GM12878 (cell line): Measurements from ENCODE around the gene APBA3. TPM values are rescaled to one million over a fixed set of nuclear protein-coding genes. Genes with fewer than 3 reads are reported as not detected.

Source experiments
- ATAC-seq: fragments of 200-7000 bp; cut with Tn5 transposase; 3 replicates; pipeline ENCODE4 v1.9.1; 2020; ENCODE audit warnings: mild to moderate bottlenecking, moderate library complexity
- BruUV-seq: library from RNA; stranded (reverse); fragments of 400-500 nt; replicated peaks from 2 replicates; lab custom pipeline; 2021; lab: Mats Ljungman, UMichigan
- CTCF ChIA-PET: fragments of 300-600 bp; sonication (Branson Sonifier 250); formaldehyde crosslinking; extraction: SDS; loops from one replicate; lab custom pipeline; 2021; ENCODE audit warnings: inconsistent platforms; lab: Yijun Ruan, JAX
- POLR2A ChIA-PET: fragments of 350-600 bp; formaldehyde crosslinking; extraction: SDS; loops from one replicate; lab custom pipeline; 2021; ENCODE audit warnings: inconsistent platforms; lab: Charles Lee
- RAD21 ChIA-PET: fragments of 300-600 bp; sonication (Branson Sonifier 250); formaldehyde crosslinking; loops from one replicate; lab custom pipeline; 2023; ENCODE audit warnings: antibody characterized with exemption; ENCODE audit not compliant: unreplicated experiment; lab: Charles Lee
- SMC1A ChIA-PET: fragments of 300-600 bp; sonication (Branson Sonifier 250); formaldehyde crosslinking; loops from one replicate; lab custom pipeline; 2023; ENCODE audit not compliant: unreplicated experiment, uncharacterized antibody; lab: Charles Lee
- DNase-seq: peaks from one replicate; pipeline ENCODE4 v3.0.0-alpha.2; 2011; ENCODE audit warnings: low read depth, low spot score
- FAIRE-seq: peaks from 3 replicates; lab custom pipeline; 2011; peaks lifted over from hg19 to GRCh38; lab: Jason Lieb, UNC
- H2AFZ ChIP-seq: 2 replicates; pipeline ENCODE4 v1.6.0; 2011; ENCODE audit warnings: low read depth, low read length, control low read depth; ENCODE audit not compliant: control insufficient read depth
- H3K27ac ChIP-seq: 2 replicates; pipeline ENCODE4 v1.5.1; 2011; ENCODE audit warnings: control low read depth; ENCODE audit not compliant: control insufficient read depth, insufficient read depth
- H3K27me3 ChIP-seq, 2 experiments: replicated peaks in 1 of 2; 2 replicates each; pipeline versions ENCODE4 v1.6.0 to v1.6.1; 2011; ENCODE audit warnings: low read length in 1 of 2; ENCODE audit not compliant: control insufficient read depth in 2 of 2, insufficient read depth in 2 of 2
- H3K36me3 ChIP-seq, 2 experiments: 2 replicates each; pipeline ENCODE4 v1.5.1; 2011; ENCODE audit warnings: low read length in 1 of 2; ENCODE audit not compliant: control insufficient read depth in 2 of 2, insufficient read depth in 2 of 2
- H3K4me1 ChIP-seq: 2 replicates; pipeline ENCODE4 v1.6.1; 2011; ENCODE audit warnings: mild to moderate bottlenecking, low read length, moderate library complexity, mixed read lengths; ENCODE audit not compliant: control insufficient read depth, insufficient read depth
- H3K4me2 ChIP-seq: 2 replicates; pipeline ENCODE4 v1.6.0; 2011; ENCODE audit warnings: control low read depth; ENCODE audit not compliant: control insufficient read depth, insufficient read depth
- H3K4me3 ChIP-seq: fragments of 200-600 bp; sonication (generic); 2 replicates; pipeline ENCODE4 v1.5.1; 2016
- H3K79me2 ChIP-seq: 2 replicates; pipeline ENCODE4 v1.6.0; 2011; ENCODE audit warnings: low read length; ENCODE audit not compliant: control insufficient read depth, insufficient read depth
- H3K9ac ChIP-seq: 2 replicates; pipeline ENCODE4 v1.8.0; 2011; ENCODE audit warnings: low read length, control low read depth, mixed read lengths; ENCODE audit not compliant: control insufficient read depth, insufficient read depth
- H3K9me3 ChIP-seq: replicated peaks from 3 replicates; pipeline ENCODE4 v1.5.1; 2011; ENCODE audit warnings: mild to moderate bottlenecking, low read length; ENCODE audit not compliant: control insufficient read depth, insufficient read depth
- H4K20me1 ChIP-seq: 2 replicates; pipeline ENCODE4 v1.6.0; 2011; ENCODE audit not compliant: control insufficient read depth, insufficient read depth
- BHLHE40 ChIP-seq, 2 experiments: fragments of 450-650 bp in 1 of 2; IDR thresholded peaks; 2 replicates each; pipeline ENCODE4 v1.6.1; 2011 to 2017; ENCODE audit warnings: low read depth in 2 of 2, borderline replicate concordance in 1 of 2, improper control_type of control experiment in 1 of 2, low read length in 1 of 2, mild to moderate bottlenecking in 1 of 2
- CBX3 ChIP-seq: fragments of 200-600 bp; sonication (generic); IDR thresholded peaks from 2 replicates; pipeline ENCODE4 v1.6.1; 2016; ENCODE audit warnings: low read depth, borderline replicate concordance
- GABPA ChIP-seq: IDR thresholded peaks from 2 replicates; pipeline ENCODE4 v1.6.1; 2014; ENCODE audit warnings: antibody characterized with exemption, low read depth, mild to moderate bottlenecking, inconsistent platforms
- JUNB ChIP-seq: IDR thresholded peaks from 2 replicates; pipeline ENCODE4 v1.6.1; 2016; ENCODE audit warnings: antibody characterized with exemption, mild to moderate bottlenecking
- KDM1A ChIP-seq: fragments of 200-600 bp; sonication (generic); IDR thresholded peaks from 2 replicates; pipeline ENCODE4 v1.6.1; 2016; ENCODE audit warnings: borderline replicate concordance
- MYC ChIP-seq: IDR thresholded peaks from 2 replicates; pipeline ENCODE4 v1.6.1; 2011; ENCODE audit warnings: mild to moderate bottlenecking, low read length, moderate library complexity, inconsistent platforms; ENCODE audit not compliant: insufficient read depth, insufficient replicate concordance, insufficient read length, severe bottlenecking
- NFYB ChIP-seq: IDR thresholded peaks from 2 replicates; pipeline ENCODE4 v1.6.1; 2011; ENCODE audit warnings: low read depth, mild to moderate bottlenecking, low read length, improper control_type of control experiment, moderate library complexity; ENCODE audit not compliant: insufficient read depth
- NKRF ChIP-seq: fragments of 450-650 bp; conservative IDR thresholded peaks from 2 replicates; pipeline ENCODE4 v1.6.1; 2017; ENCODE audit warnings: mild to moderate bottlenecking, moderate library complexity
- NR2C2 ChIP-seq: IDR thresholded peaks from 2 replicates; pipeline ENCODE4 v1.6.1; 2011; ENCODE audit warnings: borderline replicate concordance, low read depth; ENCODE audit not compliant: control insufficient read depth, insufficient read length
- PAX5 ChIP-seq: IDR thresholded peaks from 2 replicates; pipeline ENCODE4 v1.6.1; 2011; ENCODE audit warnings: low read depth, low read length, borderline replicate concordance
- RAD51 ChIP-seq: fragments of 450-650 bp; IDR thresholded peaks from 2 replicates; pipeline ENCODE4 v1.6.1; 2016; ENCODE audit warnings: moderate library complexity, mild to moderate bottlenecking, inconsistent platforms
- SIX5 ChIP-seq: IDR thresholded peaks from 2 replicates; pipeline ENCODE4 v1.6.1; 2011; ENCODE audit warnings: mild to moderate bottlenecking, low read depth, low read length, moderate library complexity; ENCODE audit not compliant: severe bottlenecking
- SMC3 ChIP-seq: IDR thresholded peaks from 2 replicates; pipeline ENCODE4 v1.6.1; 2011; ENCODE audit warnings: low read length, improper control_type of control experiment, borderline replicate concordance
- ZNF24 ChIP-seq: fragments of 450-650 bp; IDR thresholded peaks from 2 replicates; pipeline ENCODE4 v1.6.1; 2017; ENCODE audit warnings: antibody characterized with exemption, mild to moderate bottlenecking
- ZNF687 ChIP-seq: fragments of 450-650 bp; IDR thresholded peaks from 2 replicates; pipeline ENCODE4 v1.6.1; 2017; ENCODE audit warnings: mild to moderate bottlenecking, moderate library complexity
- WGBS: methylation state at CpG from one replicate; pipeline ENCODE4 v1.1.6; 2016; ENCODE audit warnings: low lambda C conversion rate; ENCODE audit not compliant: insufficient replicate concordance, insufficient coverage; ENCODE audit errors: missing lambda C conversion rate; 5-methylcytosine and 5-hydroxymethylcytosine counted together
- in situ Hi-C: fragments of 300-500 bp; cut with MboI; formaldehyde crosslinking; loops from 9 replicates; pipeline ENCODE4 v1.14.3; 2018; ENCODE audit warnings: mixed read lengths
- intact Hi-C: fragments of 100-400 bp; cut with micrococcal nuclease; formaldehyde crosslinking; loops from one replicate; pipeline ENCODE4 v1.14.2; 2022; ENCODE audit not compliant: unreplicated experiment
- polyA plus RNA-seq, 11 experiments: library from polyadenylated mRNA; depleted of rRNA in 4 of 11; unstranded in 6 of 11; stranded (reverse) in 5 of 11; fragments of >200 nt; fragmentation: Nextera tagmentation in 4 of 11; fragmentation: Illumina TruSeq in 1 of 11; extraction: Ambion mirVana in 4 of 11; extraction: Trizol in 1 of 11; gene quantifications; 1 replicate in 1 of 11; 2 replicates in 10 of 11; pipeline versions ENCODE4 v1.2.1 to v1.2.3, GENCODE V29; 2011 to 2016; ENCODE audit warnings: inconsistent platforms in 2 of 11, missing spikeins in 2 of 11, low read depth in 1 of 11
- total RNA-seq, 4 experiments: library from RNA; depleted of rRNA in 3 of 4; stranded (reverse); fragments of >200 nt in 3 of 4; fragmentation: Illumina TruSeq in 1 of 4; extraction: Trizol in 1 of 4; gene quantifications; 2 replicates each; pipeline versions ENCODE4 v1.2.1 to v1.2.3, GENCODE V29; 2013 to 2021

APBA3 gene
- total and polyA plus RNA-seq, 10 of the 15 experiments (the other 5 are each of a cell fraction or from before 2014, with no cell fraction given) = 0.31 to 36.4 (median 18.3) TPM

DNA sequence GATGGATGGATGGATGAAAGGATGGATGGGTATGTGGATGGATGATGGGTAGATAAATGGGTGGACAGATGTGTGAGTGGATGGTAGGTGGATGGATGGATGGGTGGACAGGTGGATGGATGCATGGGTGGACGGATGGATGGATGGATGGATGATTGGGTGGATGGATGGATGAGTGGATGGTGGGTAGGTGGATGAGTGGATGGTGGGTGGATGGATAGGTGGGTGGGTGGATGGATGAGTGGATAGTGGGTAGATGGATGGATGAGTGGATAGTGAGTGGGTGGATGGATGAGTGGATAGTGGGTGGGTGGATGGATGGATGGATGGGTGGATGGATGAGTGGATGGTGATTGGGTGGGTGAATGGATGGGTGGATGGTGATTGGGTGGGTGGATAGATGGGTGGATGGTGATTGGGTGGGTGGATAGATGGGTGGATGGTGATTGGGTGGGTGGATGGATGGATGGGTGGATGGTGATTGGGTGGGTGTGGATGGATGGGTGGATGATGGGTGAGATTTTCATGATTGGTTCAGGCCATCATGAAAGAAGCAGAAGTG is 15.1 kb upstream of the APBA3 start:
- no peak for ATAC-seq
- no peak overlapping the region for H2AFZ ChIP-seq
- no peaks in the 10 kb centered on the region for H3K4me1 ChIP-seq
- no TSS peak for BruUV-seq
- ChIA-PET POLR2A (no interaction called here), CTCF (no interaction called here), RAD21 (no interaction called here), SMC1A (no interaction called here)
- no peaks in the 10 kb centered on the region for H3K36me3 ChIP-seq
- in situ Hi-C loops = no loop called here
- no peak overlapping the region for H3K4me3 ChIP-seq
- H3K27me3 ChIP-seq = no peaks in the 10 kb centered on the region
- WGBS = 44% methylated on average over 1 of the region's 1 CpG
- intact Hi-C loops = no loop called here
- DNase-seq = no peak
- no peak overlapping the region for H3K9ac ChIP-seq
- TF ChIP-seq CBX3 = no peak
- no peak for TF ChIP-seq RAD51
- no peak for TF ChIP-seq NKRF
- TF ChIP-seq SMC3 = no peak
- no peak for TF ChIP-seq PAX5
- TF ChIP-seq SIX5 = no peak
- no peak for TF ChIP-seq MYC
- TF ChIP-seq KDM1A = no peak
- no peak for TF ChIP-seq ZNF687
- no peak for TF ChIP-seq ZNF24
- TF ChIP-seq BHLHE40 (IDR thresholded peaks at IDR 0.05; ENCODE audit: borderline replicate concordance in 1 of 2, low read depth in 2 of 2, low read length in 1 of 2) = no peak
- TF ChIP-seq NR2C2 = no peak
- TF ChIP-seq NFYB = no peak
- no peak for TF ChIP-seq GABPA
- TF ChIP-seq JUNB = no peak
- no peak for FAIRE-seq
- no peak overlapping the region for H3K4me2 ChIP-seq
- H4K20me1 ChIP-seq = no peaks in the 10 kb centered on the region
- H3K79me2 ChIP-seq = no peaks in the 10 kb centered on the region
- no peak overlapping the region for H3K27ac ChIP-seq
- no peaks in the 10 kb centered on the region; the same call in 2 of the 3 replicates for H3K9me3 ChIP-seq
